HCT116 (cell line): ENCODE results near the gene PHACTR1.

Experiments
- EZH2 ChIP-seq: fragments of 200-600 bp; sonication (generic); IDR thresholded peaks from 2 replicates; pipeline ENCODE4 v1.6.1; 2017; ENCODE audit warnings: antibody characterized with exemption, mixed run types
- EZH2phosphoT487 ChIP-seq: fragments of 200-600 bp; IDR thresholded peaks from 2 replicates; pipeline ENCODE4 v1.6.1; 2018; ENCODE audit warnings: antibody characterized with exemption, borderline replicate concordance
- TF ChIP-seq, protein P1 (sequence below): IDR thresholded peaks from 2 replicates; pipeline ENCODE4 v1.6.1; 2012

- no peak for TF ChIP-seq EZH2
- TF ChIP-seq, protein P1, sequence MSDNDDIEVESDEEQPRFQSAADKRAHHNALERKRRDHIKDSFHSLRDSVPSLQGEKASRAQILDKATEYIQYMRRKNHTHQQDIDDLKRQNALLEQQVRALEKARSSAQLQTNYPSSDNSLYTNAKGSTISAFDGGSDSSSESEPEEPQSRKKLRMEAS: no peak
- TF ChIP-seq EZH2phosphoT487: no peak
Observed at GRCh38 chr6:13098006-13098405, 381.4 kb downstream of the PHACTR1 start.
